Left ventricle myocardium superior (tissue), 1 donor: ENCODE measurements around the gene CHRNA1. TPM values are rescaled to one million over a fixed set of nuclear protein-coding genes. Genes with fewer than 3 reads are reported as not detected.
"Not testable (repeated sequence)": the region's sequence is repeated elsewhere in the genome, so short reads cannot be mapped to it uniquely, and the experiment has no call there.

Source experiments
- ATAC-seq: fragments of 200-7000 bp; cut with Tn5 transposase; one replicate; pipeline ENCODE4 v1.9.1; 2020; ENCODE audit warnings: mild to moderate bottlenecking, moderate library complexity
- DNase-seq: peaks from one replicate; pipeline ENCODE4 v3.0.0-alpha.2; 2020
- intact Hi-C: fragments of 100-400 bp; cut with micrococcal nuclease; formaldehyde crosslinking; loops from one replicate; pipeline ENCODE4 v1.11.0; 2022
- total RNA-seq: library from RNA; stranded (reverse); fragmentation: NEBNext Ultra II Directional; extraction: Animal tissue kit (Norgen Biotek cat#: 25700); gene quantifications from one replicate; pipeline ENCODE4 v1.2.1, GENCODE V29; 2021
- donor health status: DM: no; HTN: yes; CAD: no; lungs with severe emphysema.

The CHRNA1 gene
- total RNA-seq, 1 donor from 2014 or later = not detected

GRCh38 chr2:174729797-174730697, 34.2 kb downstream of the CHRNA1 start:
- peak; percentile 41 for DNase-seq
- intact Hi-C loops = no loop called here
- peak; percentile 62 for ATAC-seq

GRCh38 chr2:174728096-174728495, 36.2 kb downstream of the CHRNA1 start:
- ATAC-seq (no peak), DNase-seq (no peak)
- intact Hi-C loops = no loop called here

DNA sequence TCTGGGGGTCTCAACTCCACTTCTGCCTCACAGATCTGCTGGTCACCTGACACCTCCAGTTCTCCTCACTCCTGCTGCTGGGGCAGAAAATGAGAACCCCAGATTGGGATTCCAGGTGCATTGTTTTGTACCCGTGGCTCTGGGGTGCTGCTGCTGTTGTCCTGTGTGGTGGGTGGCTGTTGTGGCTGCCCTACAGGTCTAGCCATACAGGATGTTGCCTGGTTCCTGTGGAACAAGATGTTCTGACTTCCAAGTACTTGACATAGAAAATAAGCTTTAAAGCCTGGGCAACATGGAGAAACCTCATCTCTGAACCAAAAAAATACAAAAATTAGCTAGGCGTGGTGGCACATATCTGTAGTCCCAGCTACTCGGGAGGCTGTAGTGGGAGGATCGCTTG, 38.1 kb downstream of the CHRNA1 start:
- DNase-seq = no peak
- intact Hi-C loops = no loop called here
- ATAC-seq = no peak

DNA sequence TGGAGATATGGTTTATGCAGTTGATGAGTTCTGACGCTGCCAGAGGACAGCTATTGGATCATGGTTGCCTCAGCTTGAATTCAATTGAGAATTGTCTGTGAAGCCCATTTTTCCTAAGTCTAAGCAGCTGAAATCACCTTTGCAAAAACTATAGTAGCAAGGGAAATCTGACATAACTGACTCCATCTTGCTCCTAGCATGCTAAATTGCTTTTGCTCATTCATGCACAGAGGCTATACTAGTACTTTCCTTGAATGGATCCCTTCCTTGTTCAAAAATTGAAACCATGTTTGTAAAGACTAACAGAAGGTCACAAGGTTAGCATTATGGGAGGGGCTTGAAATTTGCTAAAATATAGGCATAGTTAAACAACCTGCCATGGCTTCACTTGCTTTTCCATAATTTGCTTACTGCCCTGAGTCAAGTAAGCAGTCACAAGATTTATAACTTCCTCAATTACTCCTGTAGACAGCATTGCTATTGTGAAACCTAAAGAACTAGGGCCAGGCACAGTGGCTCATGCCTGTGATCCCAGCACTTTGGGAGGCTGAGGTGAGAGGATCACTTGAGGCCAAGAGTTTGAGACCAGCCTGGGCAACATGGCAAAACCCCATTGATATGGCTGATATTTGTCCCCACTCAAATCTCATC, 41.2 kb downstream of the CHRNA1 start:
- ATAC-seq = no peak
- intact Hi-C loops = no loop called here
- no peak for DNase-seq

DNA sequence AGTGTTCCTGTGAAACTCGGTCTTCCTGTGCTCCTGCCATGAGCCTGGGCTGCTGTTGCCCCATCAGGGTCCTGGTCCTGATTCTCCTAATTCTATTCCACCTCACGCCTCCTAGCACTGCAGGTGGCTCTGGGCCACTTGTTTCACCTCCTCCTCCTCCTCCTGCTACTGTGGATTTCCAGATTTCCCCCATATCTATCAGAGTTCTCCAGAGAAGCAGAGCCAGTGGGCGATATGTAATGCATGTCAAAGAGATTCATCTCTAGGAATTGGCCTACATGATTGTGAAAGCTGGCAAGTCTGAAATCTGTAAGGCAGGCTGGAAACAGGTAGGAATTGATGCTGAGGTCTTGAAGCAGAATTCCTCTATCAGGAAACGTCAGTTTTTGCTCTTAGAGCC, 45.3 kb downstream of the CHRNA1 start:
- ATAC-seq (no peak), DNase-seq (no peak)
- intact Hi-C loops = no loop called here

DNA sequence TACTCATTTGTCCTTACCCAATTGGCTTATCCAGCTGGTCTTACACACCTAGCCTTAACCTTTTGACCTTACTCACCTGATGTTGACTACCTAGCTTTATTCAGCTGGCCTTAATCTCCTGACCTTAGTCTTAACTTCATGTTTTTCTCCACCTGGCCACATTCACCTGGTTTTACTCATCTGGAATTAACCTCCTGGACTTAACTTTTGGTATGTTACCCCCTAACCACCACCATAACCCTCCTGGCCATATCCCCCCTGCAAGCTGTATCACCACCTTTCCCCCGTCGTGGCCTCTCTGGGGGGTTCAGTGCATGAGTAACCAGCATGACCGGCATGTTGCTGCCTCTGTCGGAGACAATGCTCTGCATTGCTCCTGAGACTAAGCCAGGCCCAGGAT, 45.7 kb downstream of the CHRNA1 start:
- ATAC-seq (no peak), DNase-seq (no peak)
- intact Hi-C loops = no loop called here

DNA sequence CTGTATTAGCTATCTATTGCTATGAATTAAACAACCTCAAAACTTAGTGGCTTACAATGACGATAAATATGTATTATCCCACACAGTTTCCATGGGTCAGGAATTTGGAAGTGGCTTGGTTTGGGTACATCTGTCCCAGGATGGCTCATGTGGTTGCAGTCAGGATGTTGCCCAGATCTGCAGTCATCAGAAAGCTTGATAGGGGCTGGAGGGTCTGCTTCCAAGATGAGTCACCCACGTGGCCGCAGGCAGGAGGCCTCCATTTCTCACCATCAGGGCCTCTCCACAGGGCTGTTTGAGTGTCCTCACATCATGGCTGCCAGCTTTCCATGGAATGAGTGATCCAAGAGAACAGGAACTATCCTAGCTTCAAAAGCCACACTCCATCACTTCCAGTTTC, 46.4 kb downstream of the CHRNA1 start:
- ATAC-seq (no peak), DNase-seq (no peak)
- intact Hi-C loops = no loop called here

DNA sequence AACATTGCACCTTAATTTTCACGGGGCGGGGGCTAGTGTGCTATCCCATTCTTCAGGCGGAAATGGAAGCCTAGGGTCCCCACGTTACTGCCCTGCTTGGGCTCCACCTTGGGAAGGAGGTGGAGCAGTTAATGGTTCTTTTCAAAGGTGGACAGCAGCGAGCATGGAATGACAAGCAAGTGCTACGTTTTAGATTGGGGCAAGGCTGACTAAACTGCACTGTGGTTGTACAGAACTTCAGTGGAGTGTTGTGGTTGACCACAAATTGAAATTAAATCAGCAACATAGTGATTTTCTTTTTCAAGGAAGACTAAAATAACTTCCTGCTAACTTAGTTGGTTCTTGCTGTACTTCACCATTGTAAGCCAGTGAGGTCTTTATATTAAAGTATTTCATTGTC, 47.0 kb downstream of the CHRNA1 start:
- ATAC-seq (no peak), DNase-seq (no peak)
- intact Hi-C loops = no loop called here

DNA sequence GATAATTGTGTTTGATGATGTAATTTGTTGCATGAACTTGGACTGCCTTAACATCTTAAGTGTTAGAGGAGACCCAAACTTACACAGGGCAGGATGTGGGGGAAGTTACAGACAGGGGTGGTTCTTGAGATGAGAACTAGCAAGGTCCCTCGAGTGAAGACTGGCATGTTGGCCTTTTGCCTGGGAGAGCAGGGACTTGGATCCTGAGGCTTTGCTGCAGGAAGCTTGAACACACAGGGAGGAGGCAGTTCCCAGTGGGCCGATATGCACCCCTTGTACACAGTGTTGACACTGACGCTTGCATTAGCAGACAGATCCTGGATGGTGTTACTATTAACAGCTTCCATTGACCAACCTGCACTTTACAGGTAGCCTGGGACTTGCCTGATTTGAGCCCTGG, 47.5 kb downstream of the CHRNA1 start:
- intact Hi-C loops = no loop called here
- ATAC-seq (no peak), DNase-seq (no peak)

DNA sequence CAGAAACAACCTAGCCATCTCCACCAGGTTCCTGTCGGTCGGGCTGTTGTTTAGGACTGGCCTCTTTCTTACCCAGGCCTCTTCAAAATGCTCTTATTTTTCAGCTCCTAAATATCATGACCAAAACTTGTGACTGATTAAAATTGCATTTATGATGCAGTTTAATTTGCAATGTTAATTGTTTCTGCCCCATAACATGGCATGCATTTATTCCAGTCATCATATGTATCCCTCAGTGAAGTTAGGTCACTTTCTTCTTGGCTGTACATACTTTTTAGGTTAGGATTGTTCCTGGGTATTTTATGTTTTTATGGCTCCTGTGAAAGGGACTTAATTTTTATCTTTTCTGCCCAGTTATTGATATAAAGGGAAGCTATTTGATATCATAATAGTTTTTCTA, 50.6 kb downstream of the CHRNA1 start:
- no peak for DNase-seq
- no peak for ATAC-seq
- intact Hi-C loops = no loop called here

DNA sequence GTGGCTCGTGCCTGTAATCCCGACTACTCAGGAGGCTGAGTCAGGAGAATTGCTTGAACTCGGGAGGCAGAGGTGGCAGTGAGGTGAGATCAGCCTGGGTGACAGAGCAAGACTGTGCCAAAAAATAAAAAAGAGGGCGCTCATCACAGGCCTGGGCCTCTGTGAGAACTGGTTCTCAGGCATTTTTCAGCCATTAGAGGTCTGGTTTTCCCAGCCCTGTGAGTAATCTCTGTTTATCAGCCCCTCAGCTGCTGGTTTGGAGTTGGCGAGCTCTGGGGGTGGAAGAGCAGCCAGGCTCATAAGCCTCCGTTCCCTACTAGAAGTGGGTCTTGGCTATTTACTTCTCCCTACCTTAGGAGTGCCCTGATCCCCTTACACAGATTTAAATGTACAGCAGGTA, 53.1 kb downstream of the CHRNA1 start:
- no peak for DNase-seq
- intact Hi-C loops = no loop called here
- no peak for ATAC-seq

- DNase-seq, intact Hi-C loops, ATAC-seq: not testable (repeated sequence)
Measured at GRCh38 chr2:174709416-174710004, 54.8 kb downstream of the CHRNA1 start.

GRCh38 chr2:174708713-174709112, 55.6 kb downstream of the CHRNA1 start:
- no peak for ATAC-seq
- no peak for DNase-seq
- intact Hi-C loops = no loop called here

DNA sequence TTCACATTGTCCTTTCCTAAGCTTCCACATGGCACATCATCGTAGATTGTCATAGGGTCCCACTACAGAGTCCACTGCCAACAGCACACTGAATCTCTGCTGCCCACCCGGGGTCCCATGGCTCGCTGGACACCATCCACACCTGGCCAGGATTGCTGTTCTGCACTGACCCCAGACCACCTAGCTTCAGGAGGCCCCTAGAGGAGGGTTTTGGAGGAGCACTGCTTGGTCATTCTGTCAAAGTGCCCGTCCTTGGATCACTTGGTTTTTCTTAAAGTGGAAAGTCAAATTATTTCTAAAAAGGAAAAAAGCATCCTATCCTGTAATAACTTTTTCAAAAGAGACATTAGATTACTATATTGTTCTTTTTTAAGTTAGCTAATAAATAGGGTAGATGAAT, 59.0 kb downstream of the CHRNA1 start:
- ATAC-seq (no peak), DNase-seq (no peak)
- intact Hi-C loops = no loop called here

- no peak for DNase-seq
- no peak for ATAC-seq
- intact Hi-C loops = no loop called here
Measured at GRCh38 chr2:174704642-174705041, 59.6 kb downstream of the CHRNA1 start.

- no peak for ATAC-seq
- DNase-seq = no peak
- intact Hi-C loops = no loop called here
Measured at GRCh38 chr2:174704061-174704460, 60.2 kb downstream of the CHRNA1 start.

- DNase-seq = no peak
- ATAC-seq = no peak
- intact Hi-C loops = no loop called here
Measured at GRCh38 chr2:174703430-174703829, 60.8 kb downstream of the CHRNA1 start.

DNA sequence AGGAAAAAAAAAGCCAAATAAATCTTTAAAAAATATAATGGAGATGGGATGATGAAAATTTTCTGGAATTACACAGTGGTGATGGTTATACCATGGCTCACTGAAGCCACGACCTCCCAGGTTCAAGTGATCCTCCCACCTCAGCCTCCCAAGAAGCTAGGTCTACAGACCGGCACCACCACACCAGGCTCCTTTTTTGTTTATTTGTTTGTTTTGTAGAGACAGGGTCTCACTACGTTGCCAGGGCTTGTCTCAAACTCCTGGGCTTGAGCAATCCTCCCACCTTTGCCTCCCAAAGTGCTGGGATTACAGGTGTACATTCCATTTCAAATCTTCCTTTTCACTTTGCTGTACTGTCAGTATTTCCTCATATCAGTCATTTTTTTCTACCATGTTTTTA, 61.7 kb downstream of the CHRNA1 start:
- intact Hi-C loops = no loop called here

DNA sequence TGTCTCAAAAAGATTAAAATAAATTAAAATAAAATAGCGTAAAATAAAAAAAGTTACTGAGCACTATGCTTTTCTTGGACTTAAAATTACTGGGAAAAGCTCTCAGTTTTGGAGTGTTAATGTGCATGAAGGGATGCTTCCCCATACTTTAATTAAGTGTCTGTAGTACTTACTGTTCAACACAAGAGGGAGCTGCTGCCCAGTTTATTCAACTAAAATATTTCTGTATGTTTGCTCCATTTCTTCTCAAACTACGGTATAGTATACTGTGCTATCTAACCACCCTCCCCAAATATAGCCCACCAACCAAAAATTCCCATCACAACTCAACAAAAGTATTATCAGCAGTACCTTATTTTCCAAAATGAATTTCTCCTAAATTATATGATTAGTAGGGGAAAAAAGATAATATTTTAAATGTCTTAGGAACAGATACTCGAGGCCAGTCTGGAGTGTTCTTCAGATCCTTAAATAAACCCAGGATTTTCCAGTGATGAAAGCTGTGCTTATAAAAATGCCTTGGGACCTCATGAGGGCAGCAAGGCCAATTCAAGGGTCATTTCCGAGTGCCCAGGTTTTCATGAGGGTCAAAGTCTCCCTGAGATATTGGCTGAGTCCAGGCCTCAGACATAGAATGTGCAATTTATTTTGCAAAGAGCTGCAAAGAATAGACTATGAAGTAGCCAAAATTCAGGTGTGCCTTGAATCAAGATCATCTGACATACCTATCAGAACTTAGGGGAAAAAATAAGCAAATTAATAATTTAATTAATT, 64.1 kb downstream of the CHRNA1 start:
- intact Hi-C loops = no loop called here
- ATAC-seq (peak; percentile 59), DNase-seq (no peak)

More for the DNA sequence above, 61.7 kb downstream of the CHRNA1 start:
- ATAC-seq (no peak), DNase-seq (no peak)
